ENCODE measurements around the gene EVA1B.

The EVA1B gene

DNA sequence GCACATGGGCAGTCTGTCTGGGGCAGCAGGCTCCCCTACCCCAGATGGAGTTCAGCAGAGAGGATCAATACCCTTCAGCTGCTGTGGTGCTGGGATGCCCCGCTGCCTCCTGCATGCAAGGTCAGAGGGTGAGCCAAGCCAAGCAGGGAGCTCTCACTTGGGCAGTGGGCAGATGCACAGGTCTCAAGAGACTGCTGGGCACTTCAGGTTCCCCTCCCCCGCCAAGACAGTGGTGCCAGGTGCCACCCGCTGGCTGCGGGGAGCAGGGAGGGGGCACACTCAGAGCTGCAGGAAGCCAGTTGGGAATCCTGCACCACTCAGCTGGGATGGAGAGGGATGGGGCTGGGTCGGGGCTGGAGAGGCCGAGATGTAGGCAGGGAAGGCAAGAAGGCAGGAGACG, 15.8 kb upstream of the EVA1B start:
- Histone ChIP-seq H3K4me3 (replicated peaks; ENCODE audit: insufficient read depth, low read length) (no peak overlapping the region), H3K27me3 (ENCODE audit: insufficient read depth, poor library complexity, severe bottlenecking) (no peaks in the 10 kb centered on the region), H3K27ac (replicated peaks) (no peak overlapping the region)
- DNase-seq (ENCODE audit: low read depth in 1 of 2, low spot score in 1 of 2): no peak
- TF ChIP-seq POLR2AphosphoS5 (IDR thresholded peaks at IDR 0.05; ENCODE audit: low read depth) (no peak), SPI1 (IDR thresholded peaks at IDR 0.05; ENCODE audit: borderline replicate concordance, low read depth) (no peak), GABPA (IDR thresholded peaks at IDR 0.05; ENCODE audit: low read depth) (no peak), REST (IDR thresholded peaks at IDR 0.05; ENCODE audit: insufficient replicate concordance, low read depth) (no peak), CTCF (IDR thresholded peaks at IDR 0.05; ENCODE audit: insufficient read depth, low read length) (no peak)

- Histone ChIP-seq H3K27me3 (ENCODE audit: insufficient read depth, poor library complexity, severe bottlenecking) (no peaks in the 10 kb centered on the region), H3K4me3 (replicated peaks; ENCODE audit: insufficient read depth, low read length) (no peak overlapping the region), H3K27ac (replicated peaks) (no peak overlapping the region)
- no peak for DNase-seq (ENCODE audit: low read depth in 1 of 2, low spot score in 1 of 2)
- TF ChIP-seq CTCF (IDR thresholded peaks at IDR 0.05; ENCODE audit: insufficient read depth, low read length) (no peak), GABPA (IDR thresholded peaks at IDR 0.05; ENCODE audit: low read depth) (no peak), SPI1 (IDR thresholded peaks at IDR 0.05; ENCODE audit: borderline replicate concordance, low read depth) (no peak), POLR2AphosphoS5 (IDR thresholded peaks at IDR 0.05; ENCODE audit: low read depth) (no peak), REST (IDR thresholded peaks at IDR 0.05; ENCODE audit: insufficient replicate concordance, low read depth) (no peak)
Measured at GRCh38 chr1:36337830-36338229, 14.4 kb upstream of the EVA1B start.

GRCh38 chr1:36330940-36331339, 7.5 kb upstream of the EVA1B start:
- TF ChIP-seq GABPA (IDR thresholded peaks at IDR 0.05; ENCODE audit: low read depth) (no peak), POLR2AphosphoS5 (IDR thresholded peaks at IDR 0.05; ENCODE audit: low read depth) (no peak), CTCF (IDR thresholded peaks at IDR 0.05; ENCODE audit: insufficient read depth, low read length) (no peak), REST (IDR thresholded peaks at IDR 0.05; ENCODE audit: insufficient replicate concordance, low read depth) (no peak), SPI1 (IDR thresholded peaks at IDR 0.05; ENCODE audit: borderline replicate concordance, low read depth) (no peak)
- no peak for DNase-seq (ENCODE audit: low read depth in 1 of 2, low spot score in 1 of 2)
- no peaks in the 10 kb centered on the region for H3K27me3 ChIP-seq (ENCODE audit: insufficient read depth, poor library complexity, severe bottlenecking)
- no peak overlapping the region for H3K27ac ChIP-seq (replicated peaks)
- no peak overlapping the region for H3K4me3 ChIP-seq (replicated peaks; ENCODE audit: insufficient read depth, low read length)
